HCT116 (cell line): ENCODE data around the gene MRPL16.

Experiments used
- CEBPB ChIP-seq: IDR thresholded peaks from 2 replicates; pipeline ENCODE4 v1.6.1; 2012; ENCODE audit warnings: low read depth
- EZH2 ChIP-seq: fragments of 200-600 bp; sonication (generic); IDR thresholded peaks from 2 replicates; pipeline ENCODE4 v1.6.1; 2017; ENCODE audit warnings: antibody characterized with exemption, mixed run types
- POLR2A ChIP-seq: IDR thresholded peaks from 2 replicates; pipeline ENCODE4 v1.7.0; 2011; ENCODE audit warnings: borderline replicate concordance; ENCODE audit not compliant: insufficient read depth, insufficient read length; ENCODE audit errors: extremely low read depth
- POLR2AphosphoS5 ChIP-seq: IDR thresholded peaks from 2 replicates; pipeline ENCODE4 v1.6.1; 2011; ENCODE audit warnings: mild to moderate bottlenecking, low read depth, low read length, moderate library complexity
- RAD21 ChIP-seq: IDR thresholded peaks from 2 replicates; pipeline ENCODE4 v1.6.1; 2012; ENCODE audit warnings: low read depth, mild to moderate bottlenecking
- TF ChIP-seq, protein P1 (sequence below), 3 experiments: fragments of 200-600 bp in 1 of 3; sonication (generic) in 1 of 3; IDR thresholded peaks in 2 of 3; conservative IDR thresholded peaks in 1 of 3; 2 replicates each; pipeline ENCODE4 v1.5.1; 2012 to 2017; ENCODE audit warnings: low read depth in 2 of 3, low read length in 2 of 3, antibody characterized with exemption in 1 of 3, borderline replicate concordance in 1 of 3, control low read depth in 1 of 3, mild to moderate bottlenecking in 1 of 3, mixed read lengths in 1 of 3, mixed run types in 1 of 3, moderate library complexity in 1 of 3; ENCODE audit not compliant: insufficient read depth in 1 of 3
- TF ChIP-seq, protein P2 (sequence below): IDR thresholded peaks from 2 replicates; pipeline ENCODE4 v1.6.1; 2012

DNA sequence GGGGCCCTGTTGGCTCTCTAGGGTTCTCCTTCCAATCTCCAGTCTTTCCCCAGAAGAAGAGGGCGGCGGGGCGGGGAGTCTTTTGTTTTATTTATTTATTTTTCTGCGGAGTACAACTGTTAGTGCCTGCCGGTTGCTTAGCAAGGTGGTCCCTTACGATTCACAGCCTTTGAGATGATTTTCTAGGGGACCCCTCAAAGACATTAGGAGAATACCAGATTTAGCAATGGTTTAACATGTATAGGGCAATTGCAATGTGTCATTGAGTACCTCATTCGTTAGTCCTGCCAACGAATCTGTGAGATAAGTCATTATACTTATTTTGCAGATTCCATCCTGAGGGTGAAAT is 307 bp upstream of the MRPL16 start:
- TF ChIP-seq, protein P1, sequence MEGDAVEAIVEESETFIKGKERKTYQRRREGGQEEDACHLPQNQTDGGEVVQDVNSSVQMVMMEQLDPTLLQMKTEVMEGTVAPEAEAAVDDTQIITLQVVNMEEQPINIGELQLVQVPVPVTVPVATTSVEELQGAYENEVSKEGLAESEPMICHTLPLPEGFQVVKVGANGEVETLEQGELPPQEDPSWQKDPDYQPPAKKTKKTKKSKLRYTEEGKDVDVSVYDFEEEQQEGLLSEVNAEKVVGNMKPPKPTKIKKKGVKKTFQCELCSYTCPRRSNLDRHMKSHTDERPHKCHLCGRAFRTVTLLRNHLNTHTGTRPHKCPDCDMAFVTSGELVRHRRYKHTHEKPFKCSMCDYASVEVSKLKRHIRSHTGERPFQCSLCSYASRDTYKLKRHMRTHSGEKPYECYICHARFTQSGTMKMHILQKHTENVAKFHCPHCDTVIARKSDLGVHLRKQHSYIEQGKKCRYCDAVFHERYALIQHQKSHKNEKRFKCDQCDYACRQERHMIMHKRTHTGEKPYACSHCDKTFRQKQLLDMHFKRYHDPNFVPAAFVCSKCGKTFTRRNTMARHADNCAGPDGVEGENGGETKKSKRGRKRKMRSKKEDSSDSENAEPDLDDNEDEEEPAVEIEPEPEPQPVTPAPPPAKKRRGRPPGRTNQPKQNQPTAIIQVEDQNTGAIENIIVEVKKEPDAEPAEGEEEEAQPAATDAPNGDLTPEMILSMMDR (IDR thresholded peaks at IDR 0.05 in 2 of 3, conservative IDR thresholded peaks at IDR 0.05 in 1 of 3; ENCODE audit: borderline replicate concordance in 1 of 3, insufficient read depth in 1 of 3, low read depth in 2 of 3, low read length in 2 of 3): no peak
- no peak for TF ChIP-seq CEBPB
- TF ChIP-seq, protein P2, sequence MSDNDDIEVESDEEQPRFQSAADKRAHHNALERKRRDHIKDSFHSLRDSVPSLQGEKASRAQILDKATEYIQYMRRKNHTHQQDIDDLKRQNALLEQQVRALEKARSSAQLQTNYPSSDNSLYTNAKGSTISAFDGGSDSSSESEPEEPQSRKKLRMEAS: no peak
- TF ChIP-seq POLR2A: no peak
- TF ChIP-seq POLR2AphosphoS5: no peak
- no peak for TF ChIP-seq EZH2
- no peak for TF ChIP-seq RAD21
